NCI-H1105 (cell line): ENCODE data around the gene LMX1A.

Source experiments
- DNase-seq: peaks from one replicate; lab custom pipeline; 2025; lab: John Stamatoyannopoulos, UW

Gene LMX1A

GRCh38 chr1:165325460-165326203, 30.9 kb downstream of the LMX1A start:
- no peak for DNase-seq

- DNase-seq: no peak
Measured at GRCh38 chr1:165324050-165324449, 32.5 kb downstream of the LMX1A start.

GRCh38 chr1:165317612-165318011, 38.9 kb downstream of the LMX1A start:
- no peak for DNase-seq

GRCh38 chr1:165316153-165316772, 40.3 kb downstream of the LMX1A start:
- DNase-seq: no peak

GRCh38 chr1:165315481-165315880, 41.0 kb downstream of the LMX1A start:
- DNase-seq: no peak

GRCh38 chr1:165313903-165314302, 42.6 kb downstream of the LMX1A start:
- DNase-seq: no peak

DNA sequence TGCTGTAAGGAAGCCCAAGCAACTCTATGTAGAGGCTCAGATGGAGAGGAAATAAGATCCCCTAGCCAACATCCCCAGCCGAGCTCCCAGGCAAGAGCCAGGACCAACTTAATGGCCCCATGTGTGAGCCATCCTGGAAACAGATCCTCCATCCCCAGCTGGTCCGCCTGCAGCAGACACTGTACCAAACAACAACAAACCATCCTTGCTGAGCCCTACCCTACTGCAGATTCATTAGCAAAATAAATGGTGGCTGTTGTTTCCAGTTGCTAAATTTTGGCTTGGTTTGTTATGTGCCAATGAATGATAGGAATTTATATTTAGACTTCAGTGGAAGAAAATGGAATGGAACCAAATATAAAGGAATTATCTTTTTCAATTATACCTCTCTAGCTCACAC, 43.9 kb downstream of the LMX1A start:
- no peak for DNase-seq

DNA sequence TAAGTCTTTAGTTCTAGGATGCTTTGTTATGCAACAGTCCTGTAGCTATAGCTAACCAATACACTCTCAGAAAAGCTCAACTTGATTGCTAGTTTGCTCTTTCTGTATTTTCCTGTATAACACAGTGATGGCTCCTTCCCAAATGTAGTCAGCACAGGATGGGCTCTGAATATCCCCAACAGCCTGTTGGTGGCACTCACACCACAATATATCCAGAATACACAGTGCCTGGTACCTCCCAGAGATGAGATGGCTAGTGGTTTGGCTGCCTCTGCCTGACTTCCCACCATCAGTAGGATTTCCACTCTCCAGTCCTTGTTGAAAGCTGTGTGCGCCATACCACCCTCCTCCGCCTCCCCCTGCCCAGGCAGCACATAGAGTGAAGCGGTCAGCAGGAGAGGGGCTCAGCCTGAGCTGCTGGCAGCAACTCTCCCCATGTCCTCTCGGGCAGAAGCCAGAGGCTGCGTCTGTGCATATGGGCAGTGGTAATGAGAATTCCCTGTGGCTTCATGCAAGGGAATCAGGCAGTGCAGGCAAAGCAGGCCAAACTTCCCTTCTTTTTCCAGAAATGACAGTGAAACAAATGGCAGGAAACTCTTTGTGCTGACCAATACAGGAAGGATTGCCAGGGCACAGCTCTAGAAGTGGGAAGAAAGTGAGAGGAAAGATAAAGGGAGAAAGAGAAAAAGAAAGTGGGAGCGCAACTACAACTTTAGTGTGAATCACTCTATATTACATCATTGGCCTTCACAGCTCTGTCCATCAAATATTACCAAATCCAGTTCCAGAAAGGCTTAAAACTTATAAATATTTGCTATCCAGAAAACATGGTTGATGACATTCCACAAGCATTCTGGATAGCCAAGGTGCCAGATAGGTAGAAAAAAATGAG, 49.7 kb downstream of the LMX1A start:
- DNase-seq: no peak

DNA sequence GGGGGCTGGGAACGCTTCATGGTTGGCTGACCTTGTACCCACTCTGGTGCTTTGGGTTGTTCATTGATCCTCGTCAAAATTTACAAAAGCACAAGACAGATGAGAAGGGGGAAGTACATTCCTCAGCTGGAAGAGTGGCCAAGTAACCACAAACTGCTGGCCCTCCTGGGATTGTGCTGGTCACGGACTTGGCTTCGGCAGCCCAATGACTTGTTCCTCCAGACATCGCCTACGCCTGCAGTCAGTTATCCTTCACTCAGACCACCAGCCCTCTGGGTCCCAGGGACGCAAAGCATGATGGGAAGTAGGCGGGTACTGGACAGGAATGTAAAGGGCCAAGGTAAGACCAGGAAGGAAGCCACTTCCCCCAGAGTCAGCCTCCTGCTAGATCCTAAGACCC, 53.1 kb downstream of the LMX1A start:
- DNase-seq: no peak

DNA sequence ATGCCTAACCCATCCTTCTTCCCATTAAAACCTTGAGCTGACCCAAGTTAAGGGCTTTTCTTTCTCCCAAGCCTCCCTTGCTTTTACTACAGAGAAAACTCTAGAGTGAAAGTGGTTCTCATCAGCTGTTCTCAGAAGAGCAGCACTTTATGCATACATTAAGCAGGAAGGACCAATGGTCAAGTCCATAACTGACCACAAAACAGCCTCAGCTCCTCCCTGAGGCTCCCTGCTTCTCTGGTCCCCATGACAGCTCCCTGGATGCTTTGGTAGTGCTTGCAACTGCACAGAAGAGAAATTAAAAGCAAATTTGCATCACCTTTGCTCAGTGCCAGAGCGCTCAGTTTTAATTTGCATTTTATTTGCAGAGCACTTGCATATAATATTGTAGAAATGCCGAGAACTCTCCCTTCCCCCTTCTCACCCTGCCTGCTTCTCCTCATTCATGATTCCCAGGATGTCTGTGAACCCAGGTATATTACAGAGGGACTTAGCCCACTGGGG, 56.1 kb downstream of the LMX1A start:
- no peak for DNase-seq

DNA sequence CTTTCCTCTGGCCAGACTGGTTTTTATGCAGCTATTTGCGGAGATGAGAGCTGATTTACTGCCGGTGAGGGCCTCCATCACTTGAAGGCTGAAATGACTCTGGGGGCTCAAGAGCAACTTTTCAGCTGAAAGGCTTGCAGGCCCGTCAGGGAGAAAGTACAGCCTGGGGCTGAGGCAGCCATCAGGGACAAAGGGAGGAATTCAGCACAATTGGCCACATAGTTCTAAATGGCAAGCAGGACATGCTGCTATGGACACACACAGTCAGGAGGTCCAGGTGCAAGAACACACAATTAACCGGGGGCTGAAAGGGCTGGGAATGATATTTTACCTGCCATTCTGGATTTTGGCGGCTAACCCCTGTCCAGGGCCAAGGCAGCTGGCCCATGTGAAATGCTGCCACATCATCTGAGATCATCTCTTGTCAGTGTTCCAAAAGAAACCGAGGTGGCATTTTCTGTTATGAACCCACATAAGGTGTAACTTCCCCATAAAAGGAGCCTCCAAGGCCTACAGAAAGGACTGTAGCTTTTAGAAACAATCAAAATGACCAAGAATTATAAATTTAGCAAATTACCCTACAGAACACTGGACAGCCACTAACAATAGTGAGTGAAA, 58.2 kb downstream of the LMX1A start:
- DNase-seq: no peak

GRCh38 chr1:165296205-165296604, 60.3 kb downstream of the LMX1A start:
- DNase-seq: no peak

DNA sequence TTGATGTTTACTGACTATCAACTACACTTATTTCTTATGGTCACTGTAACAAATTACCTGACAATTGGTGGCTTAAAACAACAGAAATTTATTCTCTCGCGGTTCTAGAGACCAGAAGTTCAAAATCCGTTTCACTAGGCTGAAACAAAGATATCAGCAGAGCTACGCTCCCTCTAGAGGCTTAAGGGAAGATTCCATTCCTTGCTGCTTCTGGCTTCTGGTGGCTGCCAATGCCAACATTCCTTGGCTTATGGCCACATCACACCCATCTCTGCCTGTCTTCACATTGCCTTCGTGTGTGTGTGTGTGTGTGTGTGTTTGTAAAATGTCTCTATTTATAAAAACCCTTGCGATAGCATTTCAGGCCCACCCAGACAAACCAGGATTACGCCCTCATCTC, 66.4 kb downstream of the LMX1A start:
- no peak for DNase-seq

- no peak for DNase-seq
Measured at GRCh38 chr1:165289556-165289955, 67.0 kb downstream of the LMX1A start.

DNA sequence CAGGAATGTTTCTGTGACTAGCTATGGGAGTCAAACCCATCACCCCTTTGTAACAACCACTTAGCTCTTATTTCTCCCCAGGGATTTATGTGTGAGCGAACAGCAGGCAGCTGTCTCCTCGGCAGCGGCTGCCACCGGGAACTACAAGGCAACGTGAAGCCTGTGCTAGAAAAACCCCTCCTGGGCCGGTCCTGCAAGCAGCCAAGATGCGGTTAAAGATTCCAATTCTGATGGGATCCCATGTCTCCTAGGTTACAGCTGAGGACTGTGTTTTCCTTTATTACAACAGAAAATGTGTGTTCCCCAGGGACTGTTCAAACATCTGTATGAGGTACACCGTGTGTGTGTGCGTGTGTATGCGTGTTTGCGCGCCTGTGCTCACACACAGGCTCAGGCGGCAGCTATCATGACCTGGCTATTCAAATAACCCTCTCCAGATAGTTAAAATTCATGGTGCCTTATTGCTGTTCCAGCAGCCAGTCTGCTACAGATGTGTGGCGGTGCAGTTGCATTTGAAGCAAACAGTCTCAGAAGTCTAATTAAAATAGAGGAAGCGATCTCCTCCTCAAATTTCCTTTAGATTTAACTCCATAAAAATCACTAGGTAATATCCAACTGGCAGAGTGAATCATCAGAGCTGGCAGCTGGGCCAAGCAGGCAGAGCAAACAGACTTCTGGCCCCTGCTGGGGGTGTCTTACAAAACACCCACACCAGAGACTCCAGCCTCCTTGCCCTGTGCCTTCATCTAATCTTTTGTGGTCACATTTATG, 68.0 kb downstream of the LMX1A start:
- DNase-seq: peak; percentile 41

GRCh38 chr1:165287781-165288180, 68.7 kb downstream of the LMX1A start:
- DNase-seq: no peak

DNA sequence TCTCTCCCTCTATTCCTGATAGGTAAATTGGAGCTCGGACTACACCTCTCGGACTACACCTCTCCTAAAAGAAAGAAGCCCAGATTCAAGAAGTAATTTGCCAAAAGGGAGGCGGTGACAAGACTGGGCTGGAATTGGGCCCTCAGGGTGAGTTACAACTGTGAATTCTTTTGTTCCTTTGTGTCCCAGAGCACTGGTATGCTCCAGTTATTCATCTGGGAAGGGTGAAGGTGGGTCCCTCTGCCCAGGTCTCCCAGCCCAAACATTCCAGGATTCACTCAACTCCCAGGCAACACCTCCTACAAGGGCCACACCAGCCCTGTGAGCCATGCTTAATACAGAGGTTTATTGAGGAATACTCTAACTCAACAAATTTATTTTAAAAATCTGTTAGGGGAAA, 69.2 kb downstream of the LMX1A start:
- DNase-seq: no peak

DNA sequence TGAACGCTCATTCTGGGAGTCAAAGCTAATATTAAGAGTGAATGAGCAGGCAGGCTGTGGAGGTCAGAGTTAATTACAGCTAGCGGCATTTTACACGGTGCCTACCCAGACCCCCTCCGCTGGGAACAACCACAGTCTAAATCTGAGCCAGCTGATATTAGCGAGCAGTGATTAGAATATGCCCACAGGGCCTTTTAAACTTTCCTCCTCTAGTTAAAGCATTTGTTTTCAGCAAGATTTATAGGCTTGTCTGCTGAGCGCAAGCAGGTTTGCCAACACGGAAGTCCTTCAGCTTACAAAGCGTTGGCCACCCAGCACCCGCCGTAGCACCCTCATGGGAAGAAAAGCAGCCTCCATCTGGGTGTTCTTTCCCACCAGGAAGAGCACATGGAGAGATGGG, 72.1 kb downstream of the LMX1A start:
- DNase-seq: peak; percentile 36

GRCh38 chr1:165281207-165281901, 75.2 kb downstream of the LMX1A start:
- no peak for DNase-seq

DNA sequence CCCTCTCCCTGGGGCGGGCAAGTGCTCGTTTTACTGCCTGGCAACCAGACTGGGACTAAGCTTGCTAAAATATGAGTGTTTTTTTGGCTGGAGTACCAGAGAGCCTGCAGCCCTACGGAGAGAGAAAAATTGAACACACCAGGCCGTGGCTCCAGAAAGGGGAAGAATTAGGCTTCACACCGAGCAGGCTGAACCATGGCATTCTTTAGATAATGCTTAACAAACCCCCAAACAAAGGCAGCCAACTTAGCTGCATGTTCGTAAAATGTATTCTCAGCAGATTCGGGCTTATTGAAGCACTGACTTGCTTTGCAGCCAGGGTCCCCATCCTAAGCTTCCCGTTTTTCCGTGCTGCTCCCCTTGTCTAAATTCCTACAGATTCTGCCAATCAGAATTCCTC, 76.6 kb downstream of the LMX1A start:
- no peak for DNase-seq

GRCh38 chr1:165276314-165276713, 80.2 kb downstream of the LMX1A start:
- no peak for DNase-seq
